ENCODE data around the gene TBKBP1. TPM values are rescaled to one million over a fixed set of nuclear protein-coding genes. Genes with fewer than 3 reads are reported as not detected.

Gene TBKBP1
- total and polyA plus RNA-seq, 4 donors, result 0.25 to 2.0 (median 1.5) TPM

GRCh38 chr17:47686276-47686635 is 7.7 kb upstream of the TBKBP1 start (continued):
- TF ChIP-seq, protein P1, sequence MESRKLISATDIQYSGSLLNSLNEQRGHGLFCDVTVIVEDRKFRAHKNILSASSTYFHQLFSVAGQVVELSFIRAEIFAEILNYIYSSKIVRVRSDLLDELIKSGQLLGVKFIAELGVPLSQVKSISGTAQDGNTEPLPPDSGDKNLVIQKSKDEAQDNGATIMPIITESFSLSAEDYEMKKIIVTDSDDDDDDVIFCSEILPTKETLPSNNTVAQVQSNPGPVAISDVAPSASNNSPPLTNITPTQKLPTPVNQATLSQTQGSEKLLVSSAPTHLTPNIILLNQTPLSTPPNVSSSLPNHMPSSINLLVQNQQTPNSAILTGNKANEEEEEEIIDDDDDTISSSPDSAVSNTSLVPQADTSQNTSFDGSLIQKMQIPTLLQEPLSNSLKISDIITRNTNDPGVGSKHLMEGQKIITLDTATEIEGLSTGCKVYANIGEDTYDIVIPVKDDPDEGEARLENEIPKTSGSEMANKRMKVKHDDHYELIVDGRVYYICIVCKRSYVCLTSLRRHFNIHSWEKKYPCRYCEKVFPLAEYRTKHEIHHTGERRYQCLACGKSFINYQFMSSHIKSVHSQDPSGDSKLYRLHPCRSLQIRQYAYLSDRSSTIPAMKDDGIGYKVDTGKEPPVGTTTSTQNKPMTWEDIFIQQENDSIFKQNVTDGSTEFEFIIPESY (IDR thresholded peaks at IDR 0.05), result no peak
- TF ChIP-seq TAF1 (conservative IDR thresholded peaks at IDR 0.05), result no peak

DNA sequence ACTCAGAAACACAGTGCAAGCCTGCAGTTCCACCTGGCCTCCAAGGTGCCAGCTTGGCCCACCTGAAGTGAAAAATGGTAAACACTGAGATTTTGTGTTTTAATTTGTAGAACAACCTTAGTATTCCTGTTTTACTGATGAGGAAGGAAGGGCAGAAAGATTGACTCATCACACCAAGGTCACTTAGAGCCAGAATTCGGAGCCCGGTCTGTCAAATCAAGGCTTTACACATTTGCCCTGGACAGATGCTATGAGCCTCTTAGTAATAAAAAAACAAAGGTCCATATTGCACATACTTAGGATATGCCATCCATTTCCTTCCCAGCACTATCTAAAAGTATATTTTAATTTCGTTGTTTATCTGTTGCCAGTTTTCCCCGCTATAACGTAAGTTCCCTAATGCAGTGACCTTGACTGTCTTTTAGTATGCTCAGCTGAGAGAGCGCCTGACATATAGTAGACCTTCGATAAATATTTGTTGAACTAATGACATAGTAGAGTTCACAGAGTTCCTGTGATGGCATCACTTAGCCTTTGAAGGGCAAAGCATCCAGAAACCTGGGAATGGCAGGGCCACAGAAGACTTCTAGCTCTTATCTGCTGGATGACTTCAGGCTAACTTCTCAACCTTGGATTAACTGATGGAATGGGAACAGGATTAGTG is 7.2 kb upstream of the TBKBP1 start:
- 75% methylated on average over 7 of the region's 7 CpGs for WGBS
- DNase-seq (ENCODE audit: low spot score), result no peak
- H3K9me3 ChIP-seq (ENCODE audit: control insufficient read depth in 4 of 4, low read length in 3 of 4), result no peaks in the 10 kb centered on the region
- peak in 1 of 2 donors; percentile 5 for TF ChIP-seq RXRA (IDR thresholded peaks at IDR 0.05)
- TF ChIP-seq GABPA (IDR thresholded peaks at IDR 0.05 in 1 of 2, conservative IDR thresholded peaks at IDR 0.05 in 1 of 2), result no peak
- no peaks in the 10 kb centered on the region for H3K27me3 ChIP-seq (ENCODE audit: control insufficient read depth in 4 of 4, insufficient read depth in 4 of 4, low read length in 3 of 4)
- no peaks in the 10 kb centered on the region for H3K4me1 ChIP-seq (ENCODE audit: control insufficient read depth in 4 of 4, insufficient read depth in 4 of 4, low read length in 3 of 4)
- no peak overlapping the region for H3K27ac ChIP-seq (ENCODE audit: low read depth in 1 of 2, low read length in 2 of 2)
- no peak overlapping the region for H3K4me3 ChIP-seq (ENCODE audit: low read depth in 1 of 3, low read length in 3 of 3)
- no peak overlapping the region for H3K9ac ChIP-seq (ENCODE audit: low read depth in 1 of 2, low read length in 2 of 2)
- peaks cover 5 to 26% (median 19%) of the 10 kb centered on the region in 4 donors for H3K36me3 ChIP-seq (ENCODE audit: control insufficient read depth in 4 of 4, insufficient read depth in 3 of 4, low read depth in 1 of 4, low read length in 3 of 4)

GRCh38 chr17:47687328-47687690 is 6.7 kb upstream of the TBKBP1 start:
- Histone ChIP-seq H3K9me3 (ENCODE audit: control insufficient read depth in 4 of 4, low read length in 3 of 4) (no peaks in the 10 kb centered on the region), H3K36me3 (ENCODE audit: control insufficient read depth in 4 of 4, insufficient read depth in 3 of 4, low read depth in 1 of 4, low read length in 3 of 4) (peaks cover 1 to 21% (median 14%) of the 10 kb centered on the region in 4 donors), H3K9ac (ENCODE audit: low read depth in 1 of 2, low read length in 2 of 2) (no peak overlapping the region), H3K27me3 (ENCODE audit: control insufficient read depth in 4 of 4, insufficient read depth in 4 of 4, low read length in 3 of 4) (no peaks in the 10 kb centered on the region), H3K4me1 (ENCODE audit: control insufficient read depth in 4 of 4, insufficient read depth in 4 of 4, low read length in 3 of 4) (no peaks in the 10 kb centered on the region), H3K27ac (ENCODE audit: low read depth in 1 of 2, low read length in 2 of 2) (no peak overlapping the region), H3K4me3 (ENCODE audit: low read depth in 1 of 3, low read length in 3 of 3) (no peak overlapping the region)
- DNase-seq (ENCODE audit: low spot score), result no peak
- TF ChIP-seq HNF4A (conservative IDR thresholded peaks at IDR 0.05), result no peak
- TF ChIP-seq NR2F2 (IDR thresholded peaks at IDR 0.05), result no peak

- TF ChIP-seq, protein P1 (IDR thresholded peaks at IDR 0.05), result no peak
- TF ChIP-seq MAX (IDR thresholded peaks at IDR 0.05) (no peak), YY1 (IDR thresholded peaks at IDR 0.05) (no peak), RAD21 (IDR thresholded peaks at IDR 0.05) (no peak)
- Histone ChIP-seq H3K4me3 (ENCODE audit: low read depth in 1 of 3, low read length in 3 of 3) (no peak overlapping the region), H3K9me3 (ENCODE audit: control insufficient read depth in 4 of 4, low read length in 3 of 4) (no peaks in the 10 kb centered on the region), H3K4me1 (ENCODE audit: control insufficient read depth in 4 of 4, insufficient read depth in 4 of 4, low read length in 3 of 4) (peaks cover 0 to under 1% (median under 1%) of the 10 kb centered on the region in 4 donors), H3K9ac (ENCODE audit: low read depth in 1 of 2, low read length in 2 of 2) (no peak overlapping the region), H3K36me3 (ENCODE audit: control insufficient read depth in 4 of 4, insufficient read depth in 3 of 4, low read depth in 1 of 4, low read length in 3 of 4) (peaks cover 0 to 17% (median 10%) of the 10 kb centered on the region in 4 donors), H3K27me3 (ENCODE audit: control insufficient read depth in 4 of 4, insufficient read depth in 4 of 4, low read length in 3 of 4) (no peaks in the 10 kb centered on the region), H3K27ac (ENCODE audit: low read depth in 1 of 2, low read length in 2 of 2) (no peak overlapping the region)
- DNase-seq (ENCODE audit: low spot score), result no peak
- WGBS, result 93% methylated on average over 1 of the region's 1 CpG
Observed at GRCh38 chr17:47687748-47688147, 6.2 kb upstream of the TBKBP1 start.
